NCI-H187 (cell line): ENCODE data around the gene ATAD5.
"Not testable (repeated sequence)": the region's sequence is repeated elsewhere in the genome, so short reads cannot be mapped to it uniquely, and the experiment has no call there.

Experiments
- DNase-seq, 2 experiments: peaks; one replicate each; lab custom pipeline; 2025; lab: John Stamatoyannopoulos, UW

ATAD5 gene

DNA sequence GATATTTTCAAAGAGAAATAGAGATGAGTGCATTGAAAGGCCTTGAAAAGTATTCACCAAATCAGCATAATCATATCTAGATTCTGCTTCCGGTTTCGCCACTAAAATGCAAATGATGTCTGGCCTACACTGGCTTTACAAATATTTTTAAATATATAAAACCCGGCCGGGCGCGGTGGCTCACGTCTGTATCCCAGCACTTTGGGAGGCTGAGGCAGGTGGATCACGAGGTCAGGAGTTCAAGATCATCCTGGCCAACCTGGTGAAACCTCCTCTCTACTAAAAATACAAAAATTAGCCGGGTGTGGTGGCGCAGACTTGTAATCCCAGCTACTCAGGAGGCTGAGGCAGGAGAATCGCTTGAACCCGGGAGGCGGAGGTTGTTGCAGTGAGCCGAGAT, 8.8 kb upstream of the ATAD5 start:
- not testable (repeated sequence) for DNase-seq

DNA sequence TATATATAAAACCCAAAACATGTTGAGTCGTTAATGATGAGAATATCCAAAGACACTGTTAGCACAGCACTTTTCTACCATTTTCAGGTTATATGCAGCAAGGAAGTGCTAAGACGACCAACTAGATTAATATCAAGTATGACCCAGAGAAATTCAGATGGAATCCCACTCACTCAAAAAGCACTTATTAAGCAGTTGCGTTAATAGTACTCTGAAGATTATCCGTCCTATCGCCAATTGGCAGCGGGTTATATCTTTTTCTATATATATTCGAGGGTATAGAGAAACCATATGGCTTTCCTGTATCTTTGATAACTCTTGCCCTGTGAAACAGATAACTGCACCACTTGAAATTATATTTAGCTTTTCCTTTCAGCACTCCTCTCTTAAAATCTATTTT, 8.3 kb upstream of the ATAD5 start:
- DNase-seq: no peak

DNA sequence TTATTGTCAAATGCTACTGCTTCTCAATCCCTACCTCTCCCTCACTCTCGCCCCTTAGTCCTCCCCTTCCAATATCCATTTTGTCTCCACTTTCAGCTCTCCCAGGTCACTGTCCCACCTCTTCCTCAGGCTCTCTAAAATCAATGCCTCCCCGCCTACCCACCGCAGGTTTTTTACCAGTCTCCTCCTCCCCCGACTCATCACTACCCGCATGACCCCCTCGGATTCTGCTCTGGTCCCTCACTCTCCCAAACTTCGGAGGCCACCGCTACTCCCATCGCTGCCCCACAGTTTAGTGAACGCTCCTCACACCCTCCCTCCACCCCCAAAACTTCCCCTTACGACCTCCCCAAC, 7.8 kb upstream of the ATAD5 start:
- no peak for DNase-seq

DNA sequence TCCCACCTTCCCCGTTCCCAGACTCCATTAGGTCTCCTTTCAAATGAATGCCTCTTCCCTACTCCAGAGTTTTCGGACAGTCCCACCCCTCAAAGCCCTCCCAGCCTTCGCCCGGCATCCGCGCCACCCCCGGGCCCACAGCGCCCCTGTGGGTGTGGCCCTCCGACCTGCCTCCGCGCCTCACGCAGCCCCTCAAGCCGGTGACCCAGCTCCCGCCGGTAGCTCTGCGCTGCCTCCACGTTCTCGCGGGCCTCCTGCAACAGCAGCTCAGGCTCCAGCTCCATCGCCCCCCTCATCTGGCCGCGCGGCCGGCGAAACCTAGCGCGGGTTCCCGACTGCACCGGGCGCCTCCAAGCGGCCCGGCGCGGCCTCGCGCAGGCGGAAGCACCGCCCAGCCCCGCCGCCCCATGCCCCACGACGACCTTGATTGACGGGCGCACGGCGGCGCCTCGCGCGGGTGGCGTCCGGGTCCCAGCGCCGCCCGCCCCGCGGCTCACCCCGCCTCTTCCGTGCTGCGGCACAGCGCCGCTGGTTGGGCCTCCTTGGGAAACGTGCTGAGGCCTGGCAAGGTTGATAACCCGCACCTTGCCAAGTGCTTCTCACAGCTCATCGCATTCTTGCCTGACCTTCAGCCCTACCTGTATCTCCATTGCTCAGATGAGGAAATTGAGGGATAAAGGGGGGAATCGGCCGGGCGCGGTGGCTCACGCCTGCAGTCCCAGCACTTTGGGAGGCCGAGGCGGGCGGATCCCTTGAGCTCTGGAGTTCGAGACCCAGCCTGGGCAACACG, 7.2 kb upstream of the ATAD5 start, which contains the start of gene CRLF3:
CRLF3 (minus strand) TSS at position 337 of the 790 bp plus-strand sequence; CDS start at position 296, 41 bp downstream.
- peak; percentile 63 to 83 for DNase-seq

DNA sequence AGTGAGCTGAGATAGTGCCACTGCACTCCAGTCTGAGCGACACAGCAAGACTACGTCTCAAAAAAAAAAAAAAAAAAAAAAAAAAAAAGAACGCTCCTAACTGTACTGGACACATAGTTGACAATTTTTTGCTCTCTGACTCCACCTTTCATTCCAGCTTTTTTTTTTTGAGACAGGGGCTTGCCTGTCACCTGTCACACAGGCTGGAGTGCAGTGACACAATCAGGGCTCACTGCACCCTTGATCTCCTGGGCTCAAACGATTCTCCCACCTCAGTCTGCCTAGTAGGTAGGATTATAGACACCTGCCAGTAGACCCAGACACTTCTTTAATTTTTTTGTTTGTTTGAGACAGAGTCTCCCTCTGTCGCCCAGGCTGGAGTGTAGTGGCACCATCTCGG, 4.7 kb upstream of the ATAD5 start:
- no peak for DNase-seq

DNA sequence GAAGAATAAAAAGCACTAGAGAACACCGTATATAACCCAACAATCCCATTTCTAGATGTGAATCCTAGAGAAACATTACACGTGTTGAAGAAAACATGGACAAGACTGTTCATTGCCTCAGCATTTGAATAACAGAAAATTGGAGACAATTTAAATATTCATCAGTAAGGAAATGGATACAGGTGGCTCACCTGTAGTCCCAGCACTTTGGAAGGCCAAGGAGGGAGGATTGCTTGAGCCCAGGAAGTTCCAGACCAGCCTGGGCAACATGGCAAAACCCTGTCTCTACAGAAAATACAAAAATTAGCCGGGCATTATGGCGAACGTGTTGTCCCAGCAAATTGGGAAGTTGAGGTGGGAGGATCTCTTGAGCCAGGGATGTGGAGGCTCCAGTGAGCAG, 2.7 kb upstream of the ATAD5 start:
- DNase-seq: no peak

DNA sequence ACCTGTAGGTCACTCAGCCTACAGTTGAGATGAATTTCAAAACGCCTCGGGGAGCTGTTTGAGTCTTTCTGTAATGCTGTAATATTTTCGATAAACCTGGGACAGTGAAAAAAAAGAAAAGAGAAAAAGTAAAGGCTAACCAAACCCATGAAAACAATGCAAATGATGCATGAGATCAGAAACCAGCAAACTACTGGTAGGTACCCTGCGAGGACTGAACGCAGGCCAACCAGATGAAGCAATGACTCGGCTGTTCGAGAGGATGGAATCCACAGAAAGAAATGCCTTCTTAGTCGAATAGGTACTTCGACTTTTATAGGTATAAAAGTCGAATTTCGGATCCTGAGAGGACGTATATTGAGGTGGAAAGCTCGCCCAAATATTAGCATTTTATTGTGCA, 509 bp upstream of the ATAD5 start:
- no peak for DNase-seq

DNA sequence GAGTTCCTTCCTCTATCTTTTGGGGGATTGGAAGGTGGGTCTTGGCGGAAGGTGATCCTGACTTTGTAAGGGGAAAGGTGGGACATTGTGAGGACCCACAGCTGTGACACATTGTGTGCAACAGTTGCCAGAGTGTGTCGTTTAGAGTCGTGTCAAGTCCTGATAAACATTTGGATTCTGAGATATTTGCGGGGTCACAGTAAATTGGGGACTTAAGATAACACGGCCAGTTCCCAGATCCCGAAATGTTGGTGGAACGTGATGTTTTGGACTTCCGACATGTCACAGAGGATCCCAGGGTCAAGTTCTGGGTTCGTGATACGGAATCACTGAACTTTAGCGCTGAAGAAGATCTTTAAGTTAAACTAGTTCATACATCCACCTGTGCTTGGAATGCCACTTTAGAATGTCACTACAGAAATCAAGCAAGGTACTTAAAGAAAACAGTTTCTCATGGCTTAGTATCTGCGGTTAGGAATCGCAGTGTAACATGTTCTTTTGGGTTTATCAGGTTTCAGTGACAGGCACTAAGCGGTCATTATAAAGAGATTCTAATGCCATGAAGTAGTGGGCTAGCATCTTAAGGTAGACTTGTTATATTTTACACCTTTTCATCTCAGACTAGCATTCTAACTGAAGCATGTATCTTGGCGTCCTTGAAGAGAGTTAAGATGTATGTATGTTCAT, 815 bp downstream of the ATAD5 start:
- no peak for DNase-seq

DNA sequence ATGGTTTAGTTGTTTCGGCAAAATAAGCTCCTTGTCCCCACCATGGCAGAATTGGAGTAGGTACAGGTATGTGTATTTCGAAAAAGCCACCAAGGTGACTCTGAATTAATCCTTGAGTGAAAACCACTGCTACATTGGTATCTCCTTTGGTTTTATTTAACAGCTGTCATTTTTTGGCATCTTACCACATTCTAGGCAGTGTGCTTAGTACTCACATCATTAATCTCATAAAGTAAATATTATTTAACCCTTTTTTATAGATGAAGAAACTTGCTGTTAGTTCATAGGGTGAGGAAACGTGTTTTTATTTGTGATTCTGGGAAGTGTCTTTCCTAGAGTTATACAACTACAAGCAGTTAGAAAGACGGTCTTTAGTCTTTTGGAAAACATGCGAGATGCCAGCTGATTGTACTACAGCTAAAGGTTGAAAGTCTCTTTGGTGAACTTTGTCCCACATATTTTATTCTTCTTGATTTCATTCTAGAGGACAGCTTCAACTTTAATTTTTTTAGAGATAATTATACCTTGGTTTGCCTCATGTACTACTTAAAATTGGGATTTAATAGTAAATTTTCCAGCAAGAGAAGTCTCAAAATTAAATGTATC, 6.5 kb downstream of the ATAD5 start:
- no peak for DNase-seq

DNA sequence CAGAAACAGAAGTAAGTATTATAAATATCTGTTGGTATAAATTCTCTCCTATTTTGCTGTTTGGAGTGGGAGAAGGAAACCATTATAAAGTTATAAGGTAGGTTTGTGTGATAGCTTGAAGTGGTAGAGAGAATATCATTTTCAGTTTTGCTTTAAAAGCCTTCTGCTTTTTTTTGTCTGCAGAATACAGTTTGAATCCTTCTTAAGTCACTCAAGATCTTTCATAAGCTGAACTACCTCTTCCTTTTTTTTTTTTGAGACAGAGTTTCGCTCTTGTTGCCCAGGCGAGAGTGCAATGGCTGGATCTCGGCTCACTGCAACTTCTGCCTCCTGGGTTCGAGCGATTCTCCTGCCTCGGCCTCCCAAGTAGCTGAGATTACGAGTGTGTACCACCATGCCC, 9.0 kb downstream of the ATAD5 start:
- no peak for DNase-seq

DNA sequence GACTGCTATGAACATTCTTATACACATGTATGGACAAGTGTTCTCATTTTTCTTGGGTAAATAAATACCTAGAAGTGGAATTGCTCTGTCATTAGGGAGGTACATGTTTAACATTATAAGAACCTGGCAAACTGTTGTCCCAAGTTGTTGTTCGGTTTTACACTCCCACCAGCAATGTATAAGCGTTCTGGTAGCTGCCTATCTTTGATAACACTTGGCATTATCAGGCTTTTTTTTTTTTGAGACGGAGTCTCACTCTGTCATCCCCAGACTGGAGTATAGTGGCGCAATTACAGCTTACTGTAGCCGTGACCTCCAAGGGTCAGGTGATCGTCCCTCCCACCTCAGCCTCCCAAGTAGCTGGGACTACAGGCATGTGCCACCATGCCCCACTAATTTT, 16.3 kb downstream of the ATAD5 start:
- DNase-seq: no peak

DNA sequence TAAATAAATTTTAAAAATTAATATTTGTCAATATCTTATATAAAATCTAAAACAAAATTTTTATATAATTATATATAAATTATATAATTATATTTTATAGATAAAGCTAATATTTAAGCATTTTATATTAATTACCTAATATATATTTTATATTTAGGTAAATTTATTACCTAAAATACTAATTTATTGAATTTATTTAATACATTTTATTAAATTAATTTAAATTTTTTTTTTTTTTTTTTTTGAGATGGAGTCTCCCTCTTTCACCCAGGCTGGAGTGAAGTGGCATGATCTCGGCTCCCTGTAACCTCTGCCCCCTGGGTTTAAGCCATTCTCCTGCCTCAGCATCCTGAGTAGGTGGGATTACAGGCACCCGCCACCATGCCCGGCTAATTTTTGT, 22.4 kb downstream of the ATAD5 start:
- no peak for DNase-seq

DNA sequence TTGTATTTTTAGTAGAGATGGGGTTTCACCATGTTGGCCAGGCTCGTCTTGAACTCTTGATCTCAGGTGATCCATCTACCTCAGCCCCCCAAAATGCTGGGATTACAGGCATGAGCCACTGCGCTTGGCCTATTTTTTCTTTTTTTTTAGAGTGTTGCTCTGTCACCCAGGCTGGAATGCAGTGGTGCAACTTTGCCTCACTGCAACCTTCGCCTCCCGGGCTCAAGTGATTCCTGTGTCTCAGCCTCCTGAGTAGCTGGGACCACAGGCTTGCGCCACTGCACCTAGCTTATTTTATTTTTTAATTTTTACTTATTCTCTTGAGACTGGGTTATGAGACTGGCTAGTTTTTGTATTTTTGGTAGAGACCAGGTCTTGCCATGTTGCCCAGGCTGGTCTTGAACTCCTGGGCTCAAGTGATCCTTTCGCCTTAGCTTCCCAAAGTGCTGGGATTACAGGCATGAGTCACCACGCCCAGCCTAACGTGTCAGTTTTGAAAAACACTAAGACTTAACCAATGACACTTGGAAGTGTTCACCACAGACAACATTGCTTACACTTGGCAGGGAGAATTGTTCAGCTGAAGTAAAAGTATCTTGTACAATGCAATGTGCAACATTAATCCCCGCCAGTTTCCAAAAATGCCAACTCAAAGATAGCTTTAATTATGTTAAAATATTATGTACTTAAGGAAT, 26.9 kb downstream of the ATAD5 start:
- no peak for DNase-seq

DNA sequence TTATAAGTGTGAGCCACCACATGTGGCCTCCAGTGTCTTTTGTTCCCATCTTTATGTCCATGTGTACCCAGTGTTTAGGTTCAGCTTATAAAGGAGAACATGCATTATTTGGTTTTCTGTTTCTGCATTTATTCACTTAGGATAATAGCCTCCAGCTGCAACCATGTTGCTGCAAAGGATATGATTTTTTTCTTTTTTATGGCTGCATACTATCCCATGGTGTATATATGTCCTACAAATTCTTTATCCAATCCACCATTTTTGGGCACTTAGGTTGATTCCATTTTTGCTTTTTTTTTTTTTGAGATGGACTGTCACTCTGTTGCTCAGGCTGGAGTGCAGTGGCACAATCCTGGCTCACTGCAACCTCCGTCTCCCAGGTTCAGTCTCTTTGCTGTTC, 32.9 kb downstream of the ATAD5 start:
- no peak for DNase-seq

DNA sequence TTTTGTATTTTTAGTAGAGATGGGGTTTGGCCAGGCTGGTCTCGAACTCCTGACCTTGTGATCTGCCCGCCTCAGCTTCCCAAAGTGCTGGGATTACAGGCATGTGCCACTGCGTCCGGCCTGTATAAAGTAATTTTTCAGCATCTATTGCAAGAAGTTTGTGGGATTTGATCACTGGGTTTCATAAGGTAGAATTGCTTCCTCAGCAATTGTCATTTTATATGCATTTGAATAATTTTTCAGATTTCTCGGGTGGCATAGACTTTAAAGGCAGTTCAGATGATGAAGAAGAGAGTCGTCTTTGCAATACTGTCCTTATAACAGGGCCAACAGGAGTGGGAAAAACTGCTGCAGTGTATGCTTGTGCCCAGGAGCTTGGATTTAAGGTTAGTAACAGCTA, 37.2 kb downstream of the ATAD5 start:
- no peak for DNase-seq

DNA sequence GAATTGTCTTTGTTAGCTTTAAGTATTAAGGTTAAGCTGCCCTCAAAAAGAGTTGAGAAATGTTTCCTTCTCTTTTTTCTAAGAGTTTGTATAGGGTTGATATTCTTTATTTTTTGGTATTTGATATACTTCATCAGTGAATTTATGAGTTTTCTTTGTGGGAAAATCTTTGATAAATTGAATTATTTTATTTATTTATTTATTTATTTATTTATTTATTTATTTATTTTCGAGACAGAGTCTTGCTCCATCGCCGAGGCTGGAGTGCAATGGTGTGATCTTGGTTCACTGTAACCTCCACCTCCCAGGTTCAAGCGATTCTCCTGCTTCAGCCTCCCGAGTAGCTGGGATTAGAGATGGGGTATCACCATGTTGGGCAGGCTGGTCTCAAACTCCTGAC, 54.4 kb downstream of the ATAD5 start:
- DNase-seq: no peak

DNA sequence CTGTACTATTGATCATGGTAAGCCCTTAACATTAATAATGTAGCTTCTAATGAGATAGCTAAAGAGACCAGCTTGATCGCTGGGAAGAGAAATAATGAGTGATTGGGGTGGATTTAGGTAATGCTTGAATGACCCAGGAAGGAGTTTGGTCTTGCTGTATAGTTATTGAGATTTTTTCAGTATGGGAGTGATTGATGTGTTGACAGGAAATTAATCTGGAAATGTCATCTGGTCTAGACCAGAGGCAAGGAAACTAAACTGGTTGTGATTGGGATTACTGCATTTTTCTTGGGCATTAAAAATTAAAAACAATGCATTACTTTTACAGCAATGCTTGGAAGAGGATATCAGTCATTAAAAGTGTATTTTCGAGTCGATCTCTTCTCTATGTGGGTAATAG, 62.5 kb downstream of the ATAD5 start:
- DNase-seq: no peak

DNA sequence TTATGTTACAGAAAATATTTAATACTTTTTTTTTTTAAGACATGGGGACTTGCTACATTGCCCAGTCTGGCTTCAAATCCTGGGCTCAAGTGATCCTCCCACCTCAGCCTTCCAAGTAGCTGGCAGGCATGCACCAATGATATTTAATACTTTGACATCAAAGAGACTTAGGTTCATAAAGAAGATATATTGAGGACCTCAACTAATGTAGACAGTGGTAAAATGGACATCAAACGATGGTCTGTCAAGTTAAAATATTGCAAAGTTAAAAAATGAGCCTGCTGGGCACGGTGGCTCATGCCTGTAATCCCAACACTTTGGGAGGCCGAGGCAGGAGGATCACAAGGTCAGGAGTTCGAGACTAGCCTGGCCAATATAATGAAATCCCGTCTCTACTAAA, 65.5 kb downstream of the ATAD5 start:
- no peak for DNase-seq

DNA sequence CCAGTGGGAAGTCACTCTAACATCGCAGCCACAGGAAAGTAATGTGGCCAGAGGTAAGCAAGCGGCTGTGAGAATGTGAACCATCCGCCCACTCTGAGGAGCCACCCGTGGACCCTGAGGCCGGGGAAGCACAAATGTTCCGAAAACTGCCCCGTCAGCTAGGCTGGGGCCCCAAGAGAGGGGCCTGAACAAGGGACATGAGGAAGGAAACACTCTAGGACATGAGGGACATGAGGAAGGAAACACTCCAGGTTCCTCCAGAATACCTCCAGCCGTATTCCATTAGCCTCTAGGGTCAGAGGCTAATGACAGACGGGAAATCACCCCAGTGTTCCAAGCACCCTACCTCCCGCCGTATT, 74.0 kb downstream of the ATAD5 start:
- peak in 1 of 2 experiments; percentile 35 for DNase-seq

DNA sequence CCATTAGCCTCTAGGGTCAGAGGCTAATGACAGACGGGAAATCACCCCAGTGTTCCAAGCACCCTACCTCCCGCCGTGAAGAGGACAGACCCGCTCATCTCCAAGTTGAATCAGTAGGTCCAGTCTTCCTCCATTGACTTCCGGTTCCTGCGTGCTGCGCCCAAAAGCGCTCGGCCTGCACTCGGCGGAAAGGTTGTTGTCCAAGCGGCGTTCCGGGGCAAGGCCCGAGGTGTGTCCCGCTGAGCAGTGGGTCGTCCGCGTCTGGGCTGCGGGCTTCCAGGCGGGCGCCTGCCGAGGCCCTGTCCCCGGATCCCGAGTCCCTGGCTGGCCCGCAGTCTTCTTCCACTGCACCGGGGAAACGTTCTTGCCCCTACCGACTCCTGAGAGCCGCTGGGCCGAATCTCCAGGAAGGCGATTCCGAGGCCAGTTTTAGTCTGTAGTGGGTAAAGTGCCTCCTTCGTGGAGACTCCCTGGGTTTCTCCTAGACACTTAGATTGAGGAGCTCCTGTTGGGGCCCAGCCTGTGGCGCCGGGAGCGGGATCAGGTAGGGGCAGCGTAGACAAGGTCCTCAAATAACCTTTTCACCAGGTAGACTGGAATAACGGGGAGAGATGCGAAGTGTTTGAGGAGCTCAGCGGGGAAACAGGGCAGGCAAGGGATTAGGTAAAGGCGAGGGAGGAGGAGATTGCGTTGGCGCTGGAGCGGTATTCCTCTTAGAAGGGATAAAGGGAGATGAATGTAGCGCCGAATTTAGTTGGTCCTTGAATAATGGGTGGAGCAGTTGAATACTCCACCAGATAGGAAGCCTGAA, 74.5 kb downstream of the ATAD5 start, which contains the start of gene TEFM:
TEFM (minus strand) TSS at position 138 of the 811 bp plus-strand sequence; CDS start at position 98, 40 bp downstream.
- peak; percentile 82 to 83 for DNase-seq

DNA sequence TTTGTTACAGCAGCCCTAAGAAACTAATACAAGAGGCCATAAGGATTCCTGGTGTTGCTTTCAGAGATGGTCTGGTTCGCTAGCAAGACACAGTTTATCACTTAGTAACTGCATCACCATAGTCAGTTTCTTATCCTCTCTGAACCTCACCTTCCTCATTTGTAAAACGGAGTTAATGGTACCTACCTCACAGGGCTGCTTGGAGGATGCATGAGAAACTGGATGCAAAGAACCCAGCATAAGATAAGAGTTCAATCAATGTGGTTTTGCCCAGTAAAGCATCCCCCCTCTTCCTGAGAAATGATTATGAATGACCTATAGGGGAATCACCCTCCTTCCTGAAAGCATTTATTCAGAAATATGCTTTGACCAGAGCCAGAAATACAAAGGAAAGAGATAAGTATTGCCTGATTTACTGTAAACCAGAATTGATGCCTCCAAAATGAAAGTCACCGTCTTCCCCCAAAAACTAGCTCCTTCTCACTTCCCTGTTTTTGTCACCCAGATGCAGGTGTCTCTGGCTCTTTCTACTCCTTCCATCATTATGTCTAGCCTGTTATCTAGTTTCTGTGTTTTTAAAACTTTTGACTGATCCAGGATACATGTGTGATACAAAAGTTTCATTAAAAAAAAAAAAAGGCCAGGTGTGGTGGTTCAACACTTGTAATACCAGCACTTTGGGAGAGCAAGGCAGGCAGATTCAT, 77.1 kb downstream of the ATAD5 start:
- no peak for DNase-seq
